CD1c-positive myeloid dendritic cell (primary cell): ENCODE results near the gene MYO16.

ENCODE experiments used
- DNase-seq: peaks from one replicate; pipeline ENCODE4 v3.0.0-alpha.2; 2016; ENCODE audit errors: extremely low spot score

MYO16 gene

GRCh38 chr13:108629181-108629752 lies at the start of gene MYO16:
TSS of gene MYO16 (plus strand) at chr13:108629611. CDS start at chr13:108629845, 234 bp downstream.
- DNase-seq, result no peak

GRCh38 chr13:108586826-108587225 lies 42.6 kb upstream of the MYO16 start:
- no peak for DNase-seq

GRCh38 chr13:108588516-108588915 lies 40.9 kb upstream of the MYO16 start:
- no peak for DNase-seq

GRCh38 chr13:108594153-108594552 lies 35.3 kb upstream of the MYO16 start:
- no peak for DNase-seq

GRCh38 chr13:108595436-108596274 lies 33.8 kb upstream of the MYO16 start:
- DNase-seq, result no peak

GRCh38 chr13:108597943-108598342 lies 31.5 kb upstream of the MYO16 start:
- no peak for DNase-seq

GRCh38 chr13:108606424-108606823 lies 23.0 kb upstream of the MYO16 start:
- DNase-seq, result no peak

- no peak for DNase-seq
These were observed 20.1 kb upstream of the MYO16 start for GRCh38 chr13:108609353-108609752.

- no peak for DNase-seq
These were observed 18.9 kb upstream of the MYO16 start for GRCh38 chr13:108610507-108610906.

GRCh38 chr13:108615241-108615640 lies 14.2 kb upstream of the MYO16 start:
- DNase-seq, result no peak

- DNase-seq, result no peak
These were observed 11.2 kb upstream of the MYO16 start for GRCh38 chr13:108618233-108618632.

GRCh38 chr13:108621462-108621861 lies 7.9 kb upstream of the MYO16 start:
- no peak for DNase-seq

- DNase-seq, result no peak
These were observed 5.3 kb upstream of the MYO16 start for GRCh38 chr13:108624108-108624507.

GRCh38 chr13:108624979-108625378 lies 4.4 kb upstream of the MYO16 start:
- DNase-seq, result no peak

- no peak for DNase-seq
These were observed 577 bp downstream of the MYO16 start for GRCh38 chr13:108629988-108630387.

- DNase-seq, result no peak
These were observed 3.3 kb downstream of the MYO16 start for GRCh38 chr13:108632649-108633167.

- no peak for DNase-seq
These were observed 9.5 kb downstream of the MYO16 start for GRCh38 chr13:108638901-108639300.

- DNase-seq, result no peak
These were observed 14.4 kb downstream of the MYO16 start for GRCh38 chr13:108643646-108644353.

- no peak for DNase-seq
These were observed 16.0 kb downstream of the MYO16 start for GRCh38 chr13:108645376-108645775.

- no peak for DNase-seq
These were observed 20.9 kb downstream of the MYO16 start for GRCh38 chr13:108650271-108650670.

GRCh38 chr13:108656742-108657141 lies 27.3 kb downstream of the MYO16 start:
- DNase-seq, result no peak

- DNase-seq, result no peak
These were observed 28.1 kb downstream of the MYO16 start for GRCh38 chr13:108657519-108657918.

- no peak for DNase-seq
These were observed 33.1 kb downstream of the MYO16 start for GRCh38 chr13:108662528-108662927.
